AG04450 (cell line): Measurements from ENCODE around the gene WDR93. TPM values are rescaled to one million over a fixed set of nuclear protein-coding genes. Genes with fewer than 3 reads are reported as not detected.

Source experiments
- CTCF ChIA-PET: fragments of 300-600, 350-600 bp; formaldehyde crosslinking; extraction: SDS; loops from one replicate; lab custom pipeline; 2022; ENCODE audit warnings: antibody characterized with exemption, inconsistent platforms; lab: Charles Lee
- POLR2A ChIA-PET: fragments of 350-600 bp; formaldehyde crosslinking; extraction: SDS; loops from one replicate; lab custom pipeline; 2021; ENCODE audit warnings: antibody characterized with exemption, inconsistent platforms; lab: Yijun Ruan, JAX
- DNase-seq: peaks from one replicate; pipeline ENCODE4 v3.0.0-alpha.2; 2011; ENCODE audit warnings: low read depth, low spot score
- H3K27ac ChIP-seq: one replicate; pipeline ENCODE4 v1.5.1; 2012; ENCODE audit warnings: low read depth, low read length, control low read depth
- H3K27me3 ChIP-seq: one replicate; pipeline ENCODE4 v1.6.0; 2012; ENCODE audit warnings: low read length; ENCODE audit not compliant: control insufficient read depth, insufficient read depth
- H3K4me3 ChIP-seq: 2 replicates; pipeline ENCODE4 v1.5.1; 2011; ENCODE audit warnings: mild to moderate bottlenecking, low read depth, low read length, control low read depth
- H3K9me3 ChIP-seq: 2 replicates; pipeline ENCODE4 v1.5.1; 2012; ENCODE audit warnings: low read length; ENCODE audit not compliant: control insufficient read depth, insufficient read depth
- CTCF ChIP-seq: IDR thresholded peaks from 2 replicates; pipeline ENCODE4 v1.5.1; 2011; ENCODE audit warnings: low read depth, low read length, control low read depth, inconsistent platforms
- polyA plus RNA-seq: library from polyadenylated mRNA; depleted of rRNA; stranded (reverse); fragments of >200 nt; gene quantifications from 2 replicates; pipeline ENCODE4 v1.2.3, GENCODE V29; 2011

Gene WDR93
- polyA plus RNA-seq, 1 experiment = 0.05 TPM

- peak; percentile 44 for TF ChIP-seq CTCF
- peak within 1 kb of the TSS; percentile 57 for H3K4me3 ChIP-seq
- POLR2A ChIA-PET = no interaction called here
- no peaks in the 10 kb centered on the region for H3K27me3 ChIP-seq
- H3K9me3 ChIP-seq = no peaks in the 10 kb centered on the region; the same call in 1 of the 2 replicates
- CTCF ChIA-PET = interaction anchor here (1.2 to 6.9 kb wide), 3 partner anchors 17 to 99 kb away, joined by 4 to 58 read pairs (median 29); no protein-coding TSS in a partner anchor
- DNase-seq = no peak
- H3K27ac ChIP-seq = no peak within 1 kb of the TSS
Observed at GRCh38 chr15:89776274-89777072, 85.9 kb downstream of the WDR93 start, which contains the start of gene MESP2. Gene MESP2, plus strand, starts transcription at chr15:89776332. Its CDS starts 26 bp downstream, at chr15:89776358.

GRCh38 chr15:89777073-89777751 is 86.6 kb downstream of the WDR93 start:
- H3K27ac ChIP-seq = no peak overlapping the region
- no peak for DNase-seq
- ChIA-PET POLR2A (no interaction called here), CTCF (interaction anchor here (0.6 to 4.2 kb wide), 3 partner anchors 16 to 684 kb away, joined by 3 to 29 read pairs (median 10); no protein-coding TSS in a partner anchor)
- H3K9me3 ChIP-seq = no peaks in the 10 kb centered on the region; the same call in 1 of the 2 replicates
- H3K4me3 ChIP-seq = no peak overlapping the region
- TF ChIP-seq CTCF = no peak
- H3K27me3 ChIP-seq = no peaks in the 10 kb centered on the region

- ChIA-PET POLR2A (interaction anchor here (1.0 kb wide), 1 partner anchor 13 kb away, joined by 4 read pairs; no protein-coding TSS in a partner anchor), CTCF (interaction anchor here (0.6 to 4.2 kb wide), 3 partner anchors 17 to 103 kb away, joined by 3 to 29 read pairs (median 9); no protein-coding TSS in a partner anchor)
- Histone ChIP-seq H3K27me3 (no peaks in the 10 kb centered on the region), H3K27ac (no peak overlapping the region), H3K9me3 (no peaks in the 10 kb centered on the region; the same call in 1 of the 2 replicates), H3K4me3 (no peak overlapping the region)
- no peak for DNase-seq
- TF ChIP-seq CTCF = no peak
Observed at GRCh38 chr15:89777782-89778380, 87.3 kb downstream of the WDR93 start.

GRCh38 chr15:89778861-89779260 is 88.2 kb downstream of the WDR93 start:
- Histone ChIP-seq H3K4me3 (no peak overlapping the region), H3K9me3 (no peaks in the 10 kb centered on the region; the same call in 1 of the 2 replicates), H3K27ac (no peak overlapping the region), H3K27me3 (no peaks in the 10 kb centered on the region)
- no peak for TF ChIP-seq CTCF
- ChIA-PET CTCF (no interaction called here), POLR2A (interaction anchor here (1.0 kb wide), 1 partner anchor 12 kb away, joined by 4 read pairs; no protein-coding TSS in a partner anchor)
- no peak for DNase-seq
